Gastroesophageal sphincter (tissue), 2 donors: ENCODE results near the gene DSCAML1.

Source experiments
- EP300 ChIP-seq: sonication (generic); formaldehyde crosslinking; IDR thresholded peaks from one replicate; pipeline ENCODE4 v1.6.1; 2017; ENCODE audit warnings: antibody characterized with exemption, mild to moderate bottlenecking
- POLR2A ChIP-seq, 2 donors: fragments of 450-650 bp; IDR thresholded peaks; one replicate each; pipeline ENCODE4 v1.6.1; 2017; ENCODE audit warnings: antibody characterized with exemption in 2 of 2, mild to moderate bottlenecking in 2 of 2, moderate library complexity in 1 of 2
- POLR2AphosphoS5 ChIP-seq: sonication (generic); formaldehyde crosslinking; IDR thresholded peaks from one replicate; pipeline ENCODE4 v1.6.1; 2017; ENCODE audit warnings: antibody characterized with exemption

DNA sequence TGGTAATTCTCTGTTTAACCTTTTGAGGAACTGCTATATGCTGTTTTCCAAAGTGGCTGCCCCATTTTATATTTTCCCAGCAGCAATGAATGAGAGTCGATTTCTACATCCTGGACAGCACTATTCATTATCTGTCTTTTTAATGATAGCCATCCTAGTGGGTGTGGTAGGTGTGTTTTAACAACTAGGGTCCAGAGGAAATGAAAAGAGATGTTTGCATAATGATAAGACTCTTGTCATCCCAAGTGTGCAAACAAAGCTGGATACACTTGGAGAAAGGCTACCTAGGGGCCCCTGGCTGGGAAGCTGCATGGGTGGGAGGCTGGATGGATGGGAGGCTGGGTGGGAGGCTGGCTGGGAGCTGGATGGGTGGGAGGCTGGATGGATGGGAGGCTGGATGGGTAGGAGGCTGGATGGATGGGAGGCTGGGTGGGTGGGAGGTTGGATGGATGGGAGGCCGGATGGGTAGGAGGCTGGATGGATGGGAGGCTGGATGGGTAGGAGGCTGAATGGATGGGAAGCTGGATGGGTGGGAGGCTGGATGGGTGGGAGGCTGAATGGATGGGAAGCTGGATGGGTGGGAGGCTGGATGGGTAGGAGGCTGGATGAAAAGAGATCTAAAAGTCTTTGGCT, 158.0 kb downstream of the DSCAML1 start:
- TF ChIP-seq EP300 = no peak
- TF ChIP-seq POLR2AphosphoS5 = no peak
- TF ChIP-seq POLR2A (IDR thresholded peaks at IDR 0.05) = no peak
